SK-N-SH treated with all-trans-retinoic acid at 6 μM for 48 hours (cell line): Measurements from ENCODE around the gene NIFK.
"Not testable (repeated sequence)": the region's sequence is repeated elsewhere in the genome, so short reads cannot be mapped to it uniquely, and the experiment has no call there.

Source experiments
- BACH2 ChIP-seq: fragments of 250-450 bp; sonication (Bioruptor Pico); IDR thresholded peaks from 2 replicates; pipeline ENCODE4 v1.9.0; 2021; ENCODE audit warnings: mild to moderate bottlenecking, borderline replicate concordance
- CREB5 ChIP-seq: fragments of 250-450 bp; sonication (Bioruptor Pico); IDR thresholded peaks from 2 replicates; pipeline ENCODE4 v1.5.1; 2020; ENCODE audit warnings: low read depth, mild to moderate bottlenecking, moderate library complexity
- CSDC2 ChIP-seq: fragments of 250-450 bp; sonication (Bioruptor Pico); IDR thresholded peaks from 2 replicates; pipeline ENCODE4 v1.5.0; 2020; ENCODE audit warnings: mild to moderate bottlenecking, moderate library complexity
- ISL1 ChIP-seq: fragments of 250-450 bp; sonication (Bioruptor Pico); IDR thresholded peaks from 2 replicates; pipeline ENCODE4 v2.1.2; 2022; ENCODE audit warnings: mild to moderate bottlenecking, moderate library complexity
- OSR1 ChIP-seq: fragments of 250-450 bp; sonication (Bioruptor Pico); IDR thresholded peaks from 2 replicates; pipeline ENCODE4 v1.8.0; 2022; ENCODE audit warnings: moderate library complexity, mild to moderate bottlenecking, inconsistent platforms
- RARB ChIP-seq: fragments of 250-450 bp; sonication (Bioruptor Pico); IDR thresholded peaks from 2 replicates; pipeline ENCODE4 v1.8.0; 2021; ENCODE audit warnings: mild to moderate bottlenecking, moderate library complexity
- SNAI2 ChIP-seq: fragments of 250-450 bp; sonication (Bioruptor Pico); IDR thresholded peaks from 2 replicates; pipeline ENCODE4 v1.5.0; 2020; ENCODE audit warnings: mild to moderate bottlenecking, moderate library complexity
- ZC3H10 ChIP-seq: fragments of 250-450 bp; sonication (Bioruptor Pico); IDR thresholded peaks from 2 replicates; pipeline ENCODE4 v1.5.1; 2021; ENCODE audit warnings: mild to moderate bottlenecking, moderate library complexity
- ZFP3 ChIP-seq: fragments of 250-450 bp; sonication (Bioruptor Pico); IDR thresholded peaks from 2 replicates; pipeline ENCODE4 v1.5.0; 2020; ENCODE audit warnings: mild to moderate bottlenecking, moderate library complexity
- ZNF565 ChIP-seq: fragments of 450-650 bp; formaldehyde crosslinking; conservative IDR thresholded peaks from 2 replicates; pipeline ENCODE4 v1.5.0; 2020; ENCODE audit warnings: low read depth, mild to moderate bottlenecking, moderate library complexity

GRCh38 chr2:121690572-121690971 lies 46.1 kb downstream of the NIFK start:
- TF ChIP-seq ZFP3 (CRISPR knock-in tag); OSR1 (CRISPR knock-in tag); ISL1; CREB5 (CRISPR knock-in tag); ZNF565; RARB; SNAI2 (CRISPR knock-in tag); CSDC2 (CRISPR knock-in tag); ZC3H10; BACH2 (CRISPR knock-in tag): not testable (repeated sequence)
